Measurements from ENCODE around the gene RHCE.

GRCh38 chr1:25342846-25343245 is 77.8 kb downstream of the RHCE start:
- TF ChIP-seq GATA2 (IDR thresholded peaks at IDR 0.05; ENCODE audit: low read depth, low read length) (no peak), GATA3 (IDR thresholded peaks at IDR 0.05; ENCODE audit: low read depth, low read length) (no peak)
